HG03139 (cell line): Measurements from ENCODE around the gene RABGAP1L.
A peak's percentile ranks its signal among the peaks of the same experiment; 100 is the strongest.

ENCODE experiments used
- ATAC-seq: cut with Tn5 transposase; IDR thresholded peaks from one replicate; pipeline ENCODE4 v1.9.1; 2021; ENCODE audit not compliant: unreplicated experiment

RABGAP1L gene

DNA sequence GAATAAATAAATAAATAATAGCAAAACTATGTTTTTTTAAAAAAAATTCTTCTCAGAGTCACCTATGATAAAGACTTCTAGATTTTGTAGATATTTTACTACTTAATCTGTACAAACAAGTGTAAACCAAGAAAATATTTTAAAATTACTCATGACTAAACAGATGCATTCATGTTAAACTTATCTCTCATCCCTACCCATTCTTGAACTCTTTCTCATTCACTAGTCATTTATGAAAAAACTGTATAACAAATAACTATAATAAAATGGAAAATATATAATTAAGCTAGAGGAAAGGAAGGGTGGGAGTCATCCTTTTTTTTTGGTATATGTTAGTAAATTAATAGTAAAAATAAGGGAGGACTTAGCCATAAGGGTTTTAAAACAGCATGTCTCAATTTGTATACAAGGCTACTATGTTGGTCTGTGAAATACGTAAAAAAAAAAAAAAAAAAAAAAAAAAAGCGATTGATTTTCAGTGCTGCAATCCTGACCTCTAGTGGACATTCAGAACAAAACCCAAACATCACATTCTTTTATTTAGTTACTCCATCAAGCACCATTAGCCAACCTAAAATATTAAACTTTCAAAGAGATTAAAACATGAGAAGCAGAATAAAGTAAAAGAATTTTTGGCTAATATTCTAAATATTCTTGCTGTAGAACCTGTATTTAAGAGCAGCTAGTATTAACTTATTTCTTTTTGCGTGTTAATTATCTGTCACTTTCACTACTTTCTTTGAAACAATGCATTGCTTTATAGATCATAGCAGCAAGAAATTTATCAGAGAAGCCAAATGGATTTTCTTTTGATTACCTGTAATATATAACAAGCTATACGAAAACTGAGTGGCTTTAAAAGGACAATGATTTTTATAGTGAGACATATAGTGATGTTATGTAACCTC is 584.6 kb downstream of the RABGAP1L start:
- no peak for ATAC-seq

DNA sequence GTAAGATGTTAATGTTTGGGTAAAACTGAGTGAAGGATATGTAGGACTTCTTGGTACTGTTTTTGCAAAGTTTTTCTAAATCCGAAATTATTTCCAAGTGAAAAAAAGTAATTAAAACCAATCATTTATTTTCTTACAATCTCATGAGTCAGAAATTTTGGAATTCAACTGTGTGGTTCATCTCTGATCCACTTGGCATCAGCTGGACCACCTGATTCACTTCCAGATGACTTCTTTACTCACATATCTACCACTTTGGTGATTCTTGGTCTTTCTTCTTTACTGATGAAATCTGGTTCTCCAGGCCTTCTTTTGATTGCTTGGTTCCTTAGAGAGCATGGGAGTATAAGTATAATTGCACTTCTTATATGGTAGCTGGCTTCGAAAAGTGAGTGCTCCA is 585.6 kb downstream of the RABGAP1L start:
- ATAC-seq = no peak

DNA sequence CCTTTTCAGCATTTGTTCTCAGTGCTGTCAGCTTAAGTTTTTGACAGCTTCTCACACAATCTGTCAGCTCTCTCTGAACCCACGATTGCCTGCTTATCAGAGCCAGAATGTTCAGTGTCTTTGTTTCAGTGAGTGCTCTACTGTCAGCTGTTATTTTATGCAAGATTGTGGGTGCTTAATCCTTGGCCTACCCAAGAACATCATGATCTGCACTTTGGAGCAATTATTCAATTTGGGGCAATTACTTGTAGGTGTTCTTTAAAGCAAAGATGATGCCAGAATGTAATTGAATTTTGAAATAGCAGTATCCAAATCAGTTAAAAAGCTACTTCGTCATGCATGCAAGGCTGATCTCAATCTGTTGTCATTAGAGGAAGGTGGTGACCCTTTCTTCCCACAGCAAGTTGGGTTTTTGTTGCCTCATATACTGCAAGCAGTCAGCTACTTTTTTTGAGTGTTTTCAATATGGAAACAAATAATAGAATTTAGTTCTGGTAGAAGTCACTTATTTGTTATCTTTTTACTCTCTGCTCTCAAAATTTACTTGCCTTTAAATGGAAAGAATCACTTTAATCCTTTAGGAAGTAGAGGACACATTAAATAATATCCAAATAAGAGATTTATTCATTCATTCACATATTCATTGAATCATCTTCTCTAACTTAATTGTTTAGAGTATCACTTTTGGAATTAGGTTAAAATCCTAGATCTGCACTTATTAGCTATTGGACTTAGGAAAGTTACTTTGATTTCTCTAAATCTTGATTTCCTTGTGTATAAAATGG is 586.9 kb downstream of the RABGAP1L start:
- ATAC-seq = no peak

DNA sequence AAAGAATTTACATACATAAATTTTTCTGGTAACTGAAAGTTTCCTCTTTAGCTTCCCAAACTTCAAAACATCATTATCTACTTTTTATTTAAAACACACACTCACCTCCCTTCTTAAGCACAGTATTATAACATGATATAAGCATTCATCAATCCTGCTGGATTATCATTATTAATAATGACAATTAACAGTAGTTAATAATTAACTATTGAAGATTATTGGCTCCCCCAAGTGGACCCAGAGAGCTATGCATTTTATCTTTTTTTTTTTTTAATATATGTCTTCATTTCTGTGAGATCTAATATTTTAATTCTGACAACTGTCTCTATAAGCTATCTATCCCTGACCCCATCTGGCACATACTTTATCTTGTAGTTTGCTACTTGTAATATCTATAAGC is 588.3 kb downstream of the RABGAP1L start:
- no peak for ATAC-seq

DNA sequence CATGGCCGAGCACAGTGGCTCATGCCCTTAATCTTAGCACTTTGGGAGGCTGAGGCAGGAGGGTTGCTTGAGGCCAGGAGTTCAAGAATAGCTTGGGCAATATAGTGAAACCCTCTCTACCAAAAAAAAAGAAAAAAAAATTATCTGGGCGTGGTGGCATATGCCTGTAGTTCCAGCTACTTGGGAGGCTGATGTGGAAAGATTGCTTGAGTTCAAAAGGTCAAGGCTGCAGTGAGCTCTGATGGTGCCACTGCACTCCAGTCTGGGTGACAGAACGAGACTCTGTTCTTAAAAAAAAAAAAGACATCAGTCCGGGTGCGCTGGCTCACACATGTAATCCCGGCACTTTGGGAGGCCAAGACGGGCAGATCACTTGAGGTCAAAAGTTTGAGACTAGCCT is 589.3 kb downstream of the RABGAP1L start:
- ATAC-seq = no peak

DNA sequence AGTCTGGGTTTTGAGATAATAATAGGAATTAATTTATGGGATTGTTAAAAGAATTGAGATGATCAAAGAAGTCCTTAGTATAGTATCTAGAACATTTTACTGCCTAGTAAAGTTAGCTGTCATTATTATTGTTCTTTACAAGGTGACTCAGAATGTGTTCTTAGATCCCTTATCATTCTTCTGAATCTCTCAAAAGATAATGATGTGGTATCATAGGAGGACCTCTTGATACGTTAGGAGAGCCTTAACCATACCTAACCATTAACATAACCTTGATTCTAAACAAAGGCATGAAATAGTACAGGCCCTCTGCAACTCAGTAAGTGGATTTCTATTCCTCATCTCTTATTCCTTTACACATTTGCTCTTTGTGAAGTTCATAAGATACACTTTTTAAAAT is 593.8 kb downstream of the RABGAP1L start:
- ATAC-seq = no peak

DNA sequence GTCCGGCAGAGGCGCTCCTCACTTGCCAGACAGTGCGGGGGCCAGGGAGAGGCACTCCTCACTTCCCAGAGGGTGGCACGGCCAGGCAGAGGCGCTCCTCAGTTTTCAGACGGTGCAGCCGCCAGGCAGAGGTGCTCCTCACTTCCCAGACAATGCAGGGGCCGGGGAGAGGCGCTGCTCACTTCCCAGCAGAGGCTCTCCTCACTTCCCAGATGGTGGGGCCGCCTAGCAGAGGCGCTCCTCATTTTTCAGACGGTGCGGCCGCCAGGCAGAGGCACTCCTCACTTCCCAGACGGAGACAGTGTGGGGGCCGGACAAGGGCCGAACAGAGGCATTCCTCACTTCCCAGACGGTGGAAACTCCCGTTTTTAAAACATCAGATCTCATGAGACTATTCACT is 602.0 kb downstream of the RABGAP1L start:
- ATAC-seq = no peak

DNA sequence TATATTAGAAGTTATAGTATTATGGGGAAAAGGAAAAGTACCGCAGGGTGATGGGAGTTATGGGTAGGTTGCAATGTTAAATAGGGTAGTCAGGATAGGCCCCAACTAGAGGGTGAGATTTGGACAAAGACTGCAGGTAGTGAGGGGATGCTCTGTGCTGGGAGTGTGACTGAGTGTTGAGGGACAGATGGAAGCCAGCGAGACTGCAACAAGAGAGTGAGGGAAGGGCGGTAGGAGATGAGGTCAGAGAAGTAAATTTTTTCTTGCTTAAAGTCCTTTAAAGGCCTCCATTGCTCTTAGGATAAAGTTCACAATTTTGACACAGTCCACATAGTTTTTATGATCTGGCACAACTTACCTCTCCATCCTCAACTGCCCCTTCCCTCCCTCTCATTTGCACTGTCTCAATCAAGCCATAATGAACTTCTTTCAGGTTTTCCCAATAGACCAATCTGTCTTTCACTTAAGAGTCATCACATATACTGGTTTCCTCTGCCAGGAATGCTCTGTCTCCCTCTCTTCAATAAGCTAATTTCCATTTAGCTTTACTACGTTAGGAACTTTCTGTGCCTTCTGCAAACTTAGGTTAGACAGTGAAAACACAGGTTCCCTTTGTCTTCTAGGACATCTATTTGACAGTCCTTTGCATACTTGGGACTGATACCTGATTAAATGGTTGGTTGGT is 602.7 kb downstream of the RABGAP1L start:
- ATAC-seq = no peak

DNA sequence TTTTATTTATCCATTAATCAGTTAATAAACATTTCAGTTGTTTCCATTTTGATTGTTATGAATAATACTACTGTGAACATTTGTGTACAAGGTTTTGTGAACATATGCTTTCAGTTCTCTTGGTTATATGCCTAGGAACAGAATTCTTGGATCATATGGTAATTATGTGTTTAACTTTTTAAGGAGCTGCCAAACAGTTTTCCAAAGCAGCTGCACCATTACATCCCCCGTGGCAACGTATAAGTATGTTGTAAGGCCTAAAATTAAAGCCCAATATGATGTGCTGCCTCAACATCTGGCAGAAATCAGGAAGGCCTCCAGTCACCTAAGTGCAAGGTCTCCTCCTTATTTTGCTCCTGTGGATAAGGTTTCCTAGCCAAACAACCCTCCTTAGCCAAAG is 604.9 kb downstream of the RABGAP1L start:
- no peak for ATAC-seq

DNA sequence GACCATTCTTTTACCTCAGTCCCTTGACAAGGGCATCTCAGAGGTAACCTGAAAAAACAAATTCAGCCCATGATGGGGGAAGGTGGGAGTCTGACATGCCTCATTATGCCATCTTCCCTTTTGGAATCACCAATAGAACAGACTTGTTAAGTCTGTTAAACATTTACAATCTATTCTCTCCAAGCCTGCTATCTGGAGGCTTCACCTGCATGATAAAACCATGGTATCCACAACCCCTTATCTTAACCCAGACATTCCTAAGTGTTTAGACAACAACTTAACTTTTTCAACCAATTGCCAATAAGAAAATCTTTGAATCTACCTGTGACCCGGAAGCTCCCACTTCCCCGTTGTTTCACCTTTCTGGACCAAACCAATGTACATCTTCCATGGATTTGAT is 607.4 kb downstream of the RABGAP1L start:
- ATAC-seq = no peak

DNA sequence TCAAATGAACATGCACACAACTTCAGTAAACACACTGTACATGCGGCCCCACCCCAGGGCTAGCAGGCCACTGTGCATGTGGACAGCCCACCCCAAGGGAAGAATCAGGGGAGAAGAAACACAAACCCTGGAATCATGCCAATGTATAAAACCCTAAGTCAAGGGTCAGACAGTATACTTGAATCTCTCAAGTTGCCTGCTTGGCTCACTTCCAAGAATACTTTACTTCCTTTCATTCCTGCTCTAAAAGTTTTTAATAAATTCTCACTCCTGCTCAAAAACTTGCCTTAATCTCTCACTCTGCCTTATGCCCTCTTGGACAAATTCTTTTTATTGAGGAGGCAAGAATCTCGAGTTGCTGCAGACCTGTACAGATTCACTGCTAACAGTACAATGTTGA is 609.2 kb downstream of the RABGAP1L start:
- no peak for ATAC-seq

DNA sequence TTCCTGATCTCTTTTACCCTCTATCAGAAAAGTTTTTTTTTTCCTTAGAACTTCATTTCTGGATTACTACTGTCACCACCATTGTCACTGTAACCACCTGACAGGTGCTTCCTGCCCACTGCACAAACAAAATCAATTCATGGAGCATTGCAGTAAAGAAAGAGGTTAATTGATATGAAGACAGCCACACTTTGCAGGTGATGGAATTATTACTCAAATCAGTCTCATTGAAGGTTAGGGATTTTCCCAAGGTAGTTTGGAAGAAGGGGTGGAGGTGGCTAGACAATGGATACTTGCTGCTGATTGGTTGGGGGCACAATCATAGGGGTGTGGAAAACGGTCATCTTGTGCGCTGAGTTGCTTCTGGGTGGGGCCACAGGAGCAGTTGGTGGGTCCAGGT is 609.6 kb downstream of the RABGAP1L start:
- no peak for ATAC-seq

DNA sequence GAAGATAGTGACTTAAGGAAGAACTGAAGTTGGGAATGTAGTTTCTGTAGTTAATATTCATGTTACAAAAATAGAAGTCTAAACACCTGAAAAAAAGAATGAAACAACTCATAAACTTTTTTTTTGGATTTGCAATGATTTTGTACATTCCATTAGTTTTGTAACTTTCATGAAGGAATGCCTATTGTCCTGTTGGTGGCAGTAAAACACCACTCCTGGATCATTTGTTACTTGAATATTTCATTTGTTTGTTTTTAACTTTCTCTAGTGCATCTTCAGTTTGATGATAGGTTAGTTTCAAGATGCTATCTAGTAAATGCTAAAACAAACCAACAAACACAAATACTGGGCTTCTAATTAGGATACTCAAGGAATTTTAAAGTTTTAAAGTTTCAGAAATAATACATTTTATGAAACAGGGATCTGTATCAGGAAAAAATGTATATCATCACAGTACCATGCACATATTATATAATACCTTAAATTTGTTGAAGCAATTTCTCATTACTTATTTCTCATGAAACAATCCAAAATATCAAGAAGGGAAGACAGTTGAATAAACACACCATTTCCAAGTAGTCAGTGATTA is 610.7 kb downstream of the RABGAP1L start:
- ATAC-seq = no peak

DNA sequence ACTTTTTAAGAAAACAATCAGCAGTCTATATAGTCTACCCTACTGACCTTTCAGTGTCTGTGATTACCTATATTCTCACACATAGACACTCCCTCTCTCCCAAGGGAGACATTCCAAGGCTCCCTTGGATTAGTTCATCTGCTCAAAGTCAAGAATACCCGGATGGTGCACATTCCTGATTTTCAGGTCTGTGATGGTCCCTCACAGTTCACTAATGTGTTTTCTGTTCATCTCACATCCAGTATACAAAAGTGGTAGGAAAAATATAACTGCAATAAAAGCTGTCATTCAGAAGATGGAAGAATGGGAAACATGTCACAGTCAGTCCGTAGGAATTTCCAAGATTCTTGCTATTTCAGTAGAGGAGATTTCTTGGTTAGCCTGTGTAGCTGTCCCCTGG is 616.3 kb downstream of the RABGAP1L start:
- ATAC-seq = no peak

DNA sequence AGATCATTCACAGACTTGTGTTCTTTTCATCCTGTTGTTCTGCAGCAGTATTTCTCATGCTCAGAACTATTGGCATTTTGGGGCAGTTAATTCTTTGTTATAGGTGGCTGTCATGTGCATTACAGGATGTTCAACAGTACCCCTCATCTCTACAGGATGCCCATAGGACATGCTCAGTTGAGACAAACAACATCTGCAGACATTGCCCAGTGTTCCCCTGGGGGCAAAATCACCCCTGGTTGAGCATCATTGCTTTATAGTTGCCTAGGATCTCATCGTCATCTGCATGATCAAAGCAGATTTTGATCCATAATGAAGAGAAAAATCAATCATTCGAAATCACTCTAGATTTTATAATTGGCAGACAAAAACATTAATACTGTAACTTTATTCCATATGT is 617.9 kb downstream of the RABGAP1L start:
- ATAC-seq = no peak

DNA sequence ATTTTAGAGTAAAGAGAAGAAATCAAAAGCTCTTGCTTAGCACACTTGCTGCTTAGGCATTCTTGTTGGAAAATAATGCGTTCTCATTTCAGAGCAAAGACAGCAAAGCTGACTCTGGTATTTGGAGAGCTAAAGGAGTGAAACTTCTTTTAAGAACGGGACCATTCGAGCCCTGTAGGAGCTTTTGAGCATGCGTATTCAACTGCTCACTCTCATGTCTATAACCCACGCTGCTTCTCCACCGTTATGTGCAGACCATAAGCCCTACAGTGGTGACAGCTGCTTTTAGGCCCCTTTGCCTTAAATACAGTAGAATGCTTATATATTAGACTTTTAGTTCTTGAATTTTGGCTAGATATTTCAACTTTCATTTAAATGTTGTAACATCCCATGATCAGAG is 626.2 kb downstream of the RABGAP1L start:
- no peak for ATAC-seq

DNA sequence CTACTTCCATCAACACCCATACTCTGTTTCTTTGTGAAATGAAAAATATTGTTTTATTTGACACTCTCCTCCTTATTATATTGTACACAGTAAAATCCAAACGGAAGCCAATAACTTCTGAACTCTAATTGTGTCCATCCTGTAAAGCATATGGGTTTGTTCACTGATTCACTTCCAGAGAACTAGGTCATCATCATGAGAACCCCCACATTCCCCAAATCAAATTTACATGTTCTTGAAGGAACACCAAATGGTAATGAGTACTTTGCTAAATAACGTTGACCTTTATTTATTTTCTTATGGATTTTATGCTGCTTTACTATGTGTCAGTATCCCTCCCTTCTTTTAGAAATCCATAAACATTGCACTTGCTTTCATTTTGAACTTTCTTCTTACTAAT is 627.0 kb downstream of the RABGAP1L start:
- no peak for ATAC-seq

DNA sequence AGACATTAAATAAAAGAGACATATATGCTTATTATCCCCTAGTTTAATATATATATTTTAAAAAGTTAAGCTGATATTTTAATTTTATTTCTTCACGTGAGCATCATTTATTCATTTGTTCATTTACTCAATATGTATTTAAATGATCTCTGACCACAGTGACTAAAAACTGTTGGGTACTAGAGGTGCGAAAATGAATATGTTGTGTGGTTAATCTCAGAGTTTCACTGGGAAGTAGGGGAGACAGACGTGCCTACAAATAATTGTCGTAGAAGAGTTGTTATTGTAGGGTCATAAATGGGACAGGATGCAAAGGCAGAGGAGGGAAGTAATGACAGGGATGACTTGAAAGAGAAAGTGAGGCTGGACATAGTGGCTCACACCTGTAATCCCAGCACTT is 627.4 kb downstream of the RABGAP1L start:
- ATAC-seq = peak; percentile 59

DNA sequence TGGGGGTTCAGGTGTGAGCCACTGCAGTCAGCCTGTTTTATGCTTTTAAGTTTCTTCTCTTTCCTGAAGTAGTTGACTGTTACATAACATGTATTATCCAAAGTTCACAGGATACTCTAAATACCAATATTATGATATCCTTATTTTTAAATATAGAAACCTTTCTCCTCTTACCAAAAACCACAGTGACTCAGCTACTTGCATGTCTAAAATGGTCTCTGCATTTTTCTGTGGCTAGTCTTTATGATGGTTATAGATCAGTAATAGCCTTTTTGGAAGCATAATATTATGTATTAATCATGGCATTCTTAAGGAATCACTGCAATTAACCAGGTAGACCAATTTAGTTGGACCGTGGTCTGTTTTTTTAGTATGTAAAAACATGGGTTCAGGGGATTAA is 629.7 kb downstream of the RABGAP1L start:
- ATAC-seq = no peak

DNA sequence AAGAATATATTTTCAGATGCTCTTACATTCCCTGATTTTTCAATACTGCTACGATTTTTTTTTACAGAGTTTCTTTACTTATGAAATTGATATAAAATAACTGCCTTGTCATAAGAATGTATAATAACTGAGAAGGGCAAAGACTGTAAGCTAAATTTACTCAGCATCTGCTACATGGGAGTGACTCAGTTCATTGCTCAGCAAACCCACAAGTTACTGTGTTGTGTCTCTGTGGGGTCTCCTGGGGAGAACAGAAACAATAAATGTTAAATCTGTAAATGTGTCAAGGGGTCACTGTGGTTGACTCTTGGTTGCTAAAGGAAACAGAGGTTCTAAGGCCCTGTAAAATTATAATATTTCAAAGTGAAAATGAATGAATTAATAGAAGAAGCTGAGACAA is 630.1 kb downstream of the RABGAP1L start:
- peak; percentile 91 for ATAC-seq

DNA sequence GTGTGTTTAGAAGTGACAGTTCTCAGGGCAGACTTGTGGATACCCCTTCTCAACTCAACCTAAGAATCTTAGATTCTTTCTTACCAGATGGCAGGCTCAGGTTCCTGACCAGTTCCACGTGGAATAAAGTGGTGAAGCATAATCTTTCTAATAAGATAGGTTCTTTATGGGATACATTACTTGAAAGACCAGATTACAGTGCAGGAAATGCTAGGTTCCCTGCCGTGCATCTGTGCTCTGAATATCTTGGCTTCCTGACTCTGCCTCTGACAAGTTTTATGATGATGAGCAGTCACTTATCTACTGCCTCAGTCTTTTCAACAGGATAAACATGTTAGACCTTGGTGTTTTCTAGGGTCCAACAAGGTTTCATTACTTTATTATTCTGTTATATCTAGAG is 632.5 kb downstream of the RABGAP1L start:
- ATAC-seq = no peak
